Hepatocyte (in vitro differentiated cells): Measurements from ENCODE around the gene CSNK1G1. TPM values are rescaled to one million over a fixed set of nuclear protein-coding genes. Genes with fewer than 3 reads are reported as not detected.

Source experiments
- DNase-seq: peaks from one replicate; pipeline ENCODE4 v3.0.0-alpha.2; 2016; ENCODE audit warnings: low spot score
- H2AFZ ChIP-seq: fragments of 200-600 bp; sonication (generic); 2 replicates; pipeline ENCODE4 v1.6.0; 2016; ENCODE audit warnings: antibody characterized with exemption, mild to moderate bottlenecking
- H3K27ac ChIP-seq: fragments of 200-600 bp; sonication (generic); 2 replicates; pipeline ENCODE4 v1.5.1; 2016; ENCODE audit warnings: mild to moderate bottlenecking
- H3K27me3 ChIP-seq: fragments of 200-600 bp; sonication (generic); 2 replicates; pipeline ENCODE4 v1.6.1; 2016
- H3K36me3 ChIP-seq: fragments of 200-600 bp; sonication (generic); replicated peaks from 2 replicates; pipeline ENCODE4 v1.5.1; 2016; ENCODE audit warnings: low read depth; ENCODE audit not compliant: insufficient read depth
- H3K4me1 ChIP-seq: fragments of 200-600 bp; sonication (generic); 2 replicates; pipeline ENCODE4 v1.5.1; 2016; ENCODE audit warnings: mild to moderate bottlenecking, moderate library complexity; ENCODE audit not compliant: insufficient read depth
- H3K4me2 ChIP-seq: fragments of 200-600 bp; sonication (generic); 2 replicates; pipeline ENCODE4 v1.6.0; 2016
- H3K4me3 ChIP-seq: fragments of 200-600 bp; sonication (generic); 2 replicates; pipeline ENCODE4 v1.5.1; 2016; ENCODE audit warnings: mild to moderate bottlenecking
- H3K79me2 ChIP-seq: fragments of 200-600 bp; sonication (generic); 2 replicates; pipeline ENCODE4 v1.6.0; 2017; ENCODE audit warnings: mild to moderate bottlenecking
- H3K9me2 ChIP-seq: fragments of 200-600 bp; sonication (generic); replicated peaks from 2 replicates; pipeline ENCODE4 v1.6.0; 2017; ENCODE audit warnings: mild to moderate bottlenecking; ENCODE audit not compliant: insufficient read depth
- H3K9me3 ChIP-seq: fragments of 200-600 bp; sonication (generic); 2 replicates; pipeline ENCODE4 v1.5.1; 2016; ENCODE audit warnings: low read depth, mild to moderate bottlenecking
- H4K20me1 ChIP-seq: fragments of 200-600 bp; sonication (generic); 2 replicates; pipeline ENCODE4 v1.6.0; 2016; ENCODE audit warnings: mild to moderate bottlenecking; ENCODE audit not compliant: insufficient read depth, poor library complexity, severe bottlenecking
- CTCF ChIP-seq: fragments of 200-600 bp; sonication (generic); IDR thresholded peaks from 2 replicates; pipeline ENCODE4 v1.5.1; 2016; ENCODE audit warnings: antibody characterized with exemption, mild to moderate bottlenecking; ENCODE audit not compliant: poor library complexity
- EZH2 ChIP-seq: fragments of 200-600 bp; sonication (generic); IDR thresholded peaks from 2 replicates; pipeline ENCODE4 v1.6.1; 2016; ENCODE audit warnings: antibody characterized with exemption, mild to moderate bottlenecking, borderline replicate concordance
- EZH2phosphoT487 ChIP-seq: fragments of 200-600 bp; sonication (generic); IDR thresholded peaks from one replicate; pipeline ENCODE4 v1.6.1; 2018; ENCODE audit warnings: antibody characterized with exemption, mild to moderate bottlenecking, low read depth, moderate library complexity; ENCODE audit not compliant: unreplicated experiment, severe bottlenecking
- WGBS: methylation state at CpG from one replicate; pipeline ENCODE4 v1.1.6; 2016; ENCODE audit warnings: low lambda C conversion rate; ENCODE audit errors: missing lambda C conversion rate; 5-methylcytosine and 5-hydroxymethylcytosine counted together
- polyA plus RNA-seq: library from polyadenylated mRNA; unstranded; fragments of >200 nt; fragmentation: Nextera tagmentation; extraction: Ambion mirVana; gene quantifications from 2 replicates; pipeline ENCODE4 v1.2.1, GENCODE V29; 2016
- total RNA-seq: library from RNA; depleted of rRNA; stranded (reverse); fragments of >200 nt; gene quantifications from 2 replicates; pipeline ENCODE4 v1.2.3, GENCODE V29; 2014

Gene CSNK1G1
- total and polyA plus RNA-seq, 2 experiments from 2014 or later, result 7.7 to 18.1 TPM

- no peak overlapping the region for H3K4me3 ChIP-seq
- WGBS, result 83% methylated on average over 8 of the region's 8 CpGs
- H3K4me2 ChIP-seq, result no peak overlapping the region
- TF ChIP-seq EZH2phosphoT487 (no peak), EZH2 (no peak), CTCF (no peak)
- H3K27me3 ChIP-seq, result no peaks in the 10 kb centered on the region
- no peaks in the 10 kb centered on the region for H4K20me1 ChIP-seq
- no peak for DNase-seq
- no peaks in the 10 kb centered on the region for H3K9me3 ChIP-seq
- peaks cover 9% of the 10 kb centered on the region for H3K4me1 ChIP-seq
- no peaks in the 10 kb centered on the region for H3K79me2 ChIP-seq
- H3K9me2 ChIP-seq, result no peaks in the 10 kb centered on the region
- no peak overlapping the region for H2AFZ ChIP-seq
- no peak overlapping the region for H3K27ac ChIP-seq
- peaks cover 3% of the 10 kb centered on the region for H3K36me3 ChIP-seq
Measured at GRCh38 chr15:64144192-64144564, 211.8 kb downstream of the CSNK1G1 start.

GRCh38 chr15:64143276-64143675 is 212.7 kb downstream of the CSNK1G1 start:
- H3K27ac ChIP-seq, result no peak overlapping the region
- peaks cover 9% of the 10 kb centered on the region for H3K4me1 ChIP-seq
- DNase-seq, result no peak
- H3K36me3 ChIP-seq, result peaks cover 3% of the 10 kb centered on the region
- H4K20me1 ChIP-seq, result no peaks in the 10 kb centered on the region
- 89% methylated on average over 6 of the region's 6 CpGs for WGBS
- no peaks in the 10 kb centered on the region for H3K79me2 ChIP-seq
- H3K9me3 ChIP-seq, result no peaks in the 10 kb centered on the region
- TF ChIP-seq EZH2 (no peak), EZH2phosphoT487 (no peak)
- no peak overlapping the region for H3K4me3 ChIP-seq
- H3K9me2 ChIP-seq, result no peaks in the 10 kb centered on the region
- H3K27me3 ChIP-seq, result no peaks in the 10 kb centered on the region
- H2AFZ ChIP-seq, result no peak overlapping the region
- H3K4me2 ChIP-seq, result no peak overlapping the region

GRCh38 chr15:64141798-64142512 is 214.0 kb downstream of the CSNK1G1 start:
- no peaks in the 10 kb centered on the region for H3K9me3 ChIP-seq
- H2AFZ ChIP-seq, result no peak overlapping the region
- H3K9me2 ChIP-seq, result no peaks in the 10 kb centered on the region
- no peak overlapping the region for H3K4me3 ChIP-seq
- no peak overlapping the region for H3K27ac ChIP-seq
- DNase-seq, result no peak
- 96% methylated on average over 8 of the region's 8 CpGs for WGBS
- no peaks in the 10 kb centered on the region for H3K79me2 ChIP-seq
- no peaks in the 10 kb centered on the region for H3K27me3 ChIP-seq
- H3K36me3 ChIP-seq, result peaks cover 3% of the 10 kb centered on the region
- no peak overlapping the region for H3K4me2 ChIP-seq
- TF ChIP-seq CTCF, result no peak
- no peak for TF ChIP-seq EZH2
- no peak for TF ChIP-seq EZH2phosphoT487
- no peaks in the 10 kb centered on the region for H4K20me1 ChIP-seq
- H3K4me1 ChIP-seq, result peaks cover 5% of the 10 kb centered on the region

- H3K27me3 ChIP-seq, result no peaks in the 10 kb centered on the region
- H3K79me2 ChIP-seq, result no peaks in the 10 kb centered on the region
- DNase-seq, result no peak
- TF ChIP-seq EZH2phosphoT487 (no peak), EZH2 (no peak), CTCF (no peak)
- 91% methylated on average over 4 of the region's 4 CpGs for WGBS
- H3K4me3 ChIP-seq, result no peak overlapping the region
- no peaks in the 10 kb centered on the region for H3K9me2 ChIP-seq
- H4K20me1 ChIP-seq, result no peaks in the 10 kb centered on the region
- H3K4me2 ChIP-seq, result no peak overlapping the region
- H3K4me1 ChIP-seq, result no peaks in the 10 kb centered on the region
- no peak overlapping the region for H3K27ac ChIP-seq
- no peaks in the 10 kb centered on the region for H3K9me3 ChIP-seq
- peaks cover 3% of the 10 kb centered on the region for H3K36me3 ChIP-seq
- no peak overlapping the region for H2AFZ ChIP-seq
Measured at GRCh38 chr15:64138331-64138941, 217.5 kb downstream of the CSNK1G1 start.
